Effector CD8-positive, alpha-beta T cell (primary cell): ENCODE results near the gene PPP1R3E.

Experiments
- DNase-seq: peaks from one replicate; lab custom pipeline; 2025; lab: John Stamatoyannopoulos, UW

Gene PPP1R3E

GRCh38 chr14:23322568-23323517, 20.2 kb upstream of the PPP1R3E start:
- DNase-seq: no peak

- DNase-seq: no peak
Measured at GRCh38 chr14:23321572-23322547, 19.2 kb upstream of the PPP1R3E start.

- DNase-seq: peak; percentile 98
Measured at GRCh38 chr14:23320584-23321571, 18.2 kb upstream of the PPP1R3E start, which contains the start of gene PABPN1. Gene PABPN1, plus strand, starts transcription at chr14:23321457. Its CDS starts 13 bp downstream, at chr14:23321470.

- no peak for DNase-seq
Measured at GRCh38 chr14:23319746-23320583, 17.3 kb upstream of the PPP1R3E start.

- DNase-seq: no peak
Measured at GRCh38 chr14:23316300-23316699, 13.6 kb upstream of the PPP1R3E start.

- DNase-seq: no peak
Measured at GRCh38 chr14:23310546-23310945, 7.9 kb upstream of the PPP1R3E start.

- DNase-seq: no peak
Measured at GRCh38 chr14:23308721-23309445, 6.2 kb upstream of the PPP1R3E start.

- no peak for DNase-seq
Measured at GRCh38 chr14:23307687-23308644, 5.3 kb upstream of the PPP1R3E start.

- DNase-seq: no peak
Measured at GRCh38 chr14:23307146-23307530, 4.5 kb upstream of the PPP1R3E start.

- DNase-seq: no peak
Measured at GRCh38 chr14:23306412-23307145, 3.9 kb upstream of the PPP1R3E start, which contains the start of gene BCL2L2. Gene BCL2L2, plus strand, starts transcription at chr14:23306833. Its CDS starts 935 bp downstream, at chr14:23307768.

- DNase-seq: peak; percentile 65
Measured at GRCh38 chr14:23301969-23302289, 730 bp downstream of the PPP1R3E start.

- DNase-seq: peak; percentile 98
Measured at GRCh38 chr14:23301288-23301968, 1.2 kb downstream of the PPP1R3E start.

GRCh38 chr14:23300687-23301223, 1.9 kb downstream of the PPP1R3E start:
- DNase-seq: no peak

GRCh38 chr14:23299986-23300686, 2.5 kb downstream of the PPP1R3E start:
- DNase-seq: no peak

GRCh38 chr14:23299211-23299957, 3.3 kb downstream of the PPP1R3E start:
- DNase-seq: no peak
